Measurements from ENCODE around the gene PTPN14.

DNA sequence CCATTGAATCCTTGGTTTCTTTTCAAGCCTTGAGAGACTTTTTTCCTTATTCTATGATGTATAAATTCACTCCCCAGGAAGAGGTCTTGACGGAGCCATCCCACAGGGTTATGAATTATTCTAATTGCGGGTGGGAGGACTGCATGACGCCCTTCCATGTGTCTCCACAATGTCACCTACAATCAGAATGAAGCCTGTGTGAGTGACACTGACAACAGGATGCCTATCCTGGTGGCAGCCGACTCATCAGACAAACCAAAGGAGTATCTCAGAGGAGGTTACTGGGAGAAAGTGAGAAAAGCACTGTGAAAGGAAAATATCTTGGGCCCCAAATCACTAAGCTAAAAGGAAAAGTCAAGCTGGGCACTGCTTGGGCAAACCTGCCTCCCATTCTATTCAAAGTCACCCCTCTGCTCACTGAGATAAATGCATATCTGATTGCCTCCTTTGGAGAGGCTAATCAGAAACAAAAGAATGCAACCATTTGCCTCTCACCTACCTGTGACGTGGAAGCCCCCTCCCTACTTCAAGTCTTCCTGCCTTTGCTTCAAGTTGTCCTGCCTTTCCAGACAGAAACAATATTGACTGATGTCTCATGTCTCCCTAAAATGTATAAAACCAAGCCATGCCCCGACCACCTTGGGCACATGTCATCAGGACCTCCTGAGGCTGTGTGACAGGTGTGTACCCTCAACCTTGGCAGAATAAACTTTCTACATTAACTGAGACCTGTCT is 172.0 kb downstream of the PTPN14 start:
- TF ChIP-seq ZNF138 (CRISPR knock-in tag; conservative IDR thresholded peaks at IDR 0.05) (no peak), SP1 (CRISPR knock-in tag; conservative IDR thresholded peaks at IDR 0.05) (no peak), NFE2L1 (CRISPR knock-in tag; IDR thresholded peaks at IDR 0.05) (no peak), ELF4 (CRISPR knock-in tag; IDR thresholded peaks at IDR 0.05; ENCODE audit: low read depth) (no peak), TP53 (CRISPR knock-in tag; IDR thresholded peaks at IDR 0.05) (no peak), JUN (CRISPR knock-in tag; IDR thresholded peaks at IDR 0.05) (no peak)
- TF ChIP-seq, protein P1, sequence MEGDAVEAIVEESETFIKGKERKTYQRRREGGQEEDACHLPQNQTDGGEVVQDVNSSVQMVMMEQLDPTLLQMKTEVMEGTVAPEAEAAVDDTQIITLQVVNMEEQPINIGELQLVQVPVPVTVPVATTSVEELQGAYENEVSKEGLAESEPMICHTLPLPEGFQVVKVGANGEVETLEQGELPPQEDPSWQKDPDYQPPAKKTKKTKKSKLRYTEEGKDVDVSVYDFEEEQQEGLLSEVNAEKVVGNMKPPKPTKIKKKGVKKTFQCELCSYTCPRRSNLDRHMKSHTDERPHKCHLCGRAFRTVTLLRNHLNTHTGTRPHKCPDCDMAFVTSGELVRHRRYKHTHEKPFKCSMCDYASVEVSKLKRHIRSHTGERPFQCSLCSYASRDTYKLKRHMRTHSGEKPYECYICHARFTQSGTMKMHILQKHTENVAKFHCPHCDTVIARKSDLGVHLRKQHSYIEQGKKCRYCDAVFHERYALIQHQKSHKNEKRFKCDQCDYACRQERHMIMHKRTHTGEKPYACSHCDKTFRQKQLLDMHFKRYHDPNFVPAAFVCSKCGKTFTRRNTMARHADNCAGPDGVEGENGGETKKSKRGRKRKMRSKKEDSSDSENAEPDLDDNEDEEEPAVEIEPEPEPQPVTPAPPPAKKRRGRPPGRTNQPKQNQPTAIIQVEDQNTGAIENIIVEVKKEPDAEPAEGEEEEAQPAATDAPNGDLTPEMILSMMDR (IDR thresholded peaks at IDR 0.05): no peak
- TF ChIP-seq, protein P2, sequence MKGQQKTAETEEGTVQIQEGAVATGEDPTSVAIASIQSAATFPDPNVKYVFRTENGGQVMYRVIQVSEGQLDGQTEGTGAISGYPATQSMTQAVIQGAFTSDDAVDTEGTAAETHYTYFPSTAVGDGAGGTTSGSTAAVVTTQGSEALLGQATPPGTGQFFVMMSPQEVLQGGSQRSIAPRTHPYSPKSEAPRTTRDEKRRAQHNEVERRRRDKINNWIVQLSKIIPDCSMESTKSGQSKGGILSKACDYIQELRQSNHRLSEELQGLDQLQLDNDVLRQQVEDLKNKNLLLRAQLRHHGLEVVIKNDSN (CRISPR knock-in tag; IDR thresholded peaks at IDR 0.05): no peak
- TF ChIP-seq, protein P3, sequence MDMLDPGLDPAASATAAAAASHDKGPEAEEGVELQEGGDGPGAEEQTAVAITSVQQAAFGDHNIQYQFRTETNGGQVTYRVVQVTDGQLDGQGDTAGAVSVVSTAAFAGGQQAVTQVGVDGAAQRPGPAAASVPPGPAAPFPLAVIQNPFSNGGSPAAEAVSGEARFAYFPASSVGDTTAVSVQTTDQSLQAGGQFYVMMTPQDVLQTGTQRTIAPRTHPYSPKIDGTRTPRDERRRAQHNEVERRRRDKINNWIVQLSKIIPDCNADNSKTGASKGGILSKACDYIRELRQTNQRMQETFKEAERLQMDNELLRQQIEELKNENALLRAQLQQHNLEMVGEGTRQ (CRISPR knock-in tag; IDR thresholded peaks at IDR 0.05): no peak
- TF ChIP-seq, protein P4, sequence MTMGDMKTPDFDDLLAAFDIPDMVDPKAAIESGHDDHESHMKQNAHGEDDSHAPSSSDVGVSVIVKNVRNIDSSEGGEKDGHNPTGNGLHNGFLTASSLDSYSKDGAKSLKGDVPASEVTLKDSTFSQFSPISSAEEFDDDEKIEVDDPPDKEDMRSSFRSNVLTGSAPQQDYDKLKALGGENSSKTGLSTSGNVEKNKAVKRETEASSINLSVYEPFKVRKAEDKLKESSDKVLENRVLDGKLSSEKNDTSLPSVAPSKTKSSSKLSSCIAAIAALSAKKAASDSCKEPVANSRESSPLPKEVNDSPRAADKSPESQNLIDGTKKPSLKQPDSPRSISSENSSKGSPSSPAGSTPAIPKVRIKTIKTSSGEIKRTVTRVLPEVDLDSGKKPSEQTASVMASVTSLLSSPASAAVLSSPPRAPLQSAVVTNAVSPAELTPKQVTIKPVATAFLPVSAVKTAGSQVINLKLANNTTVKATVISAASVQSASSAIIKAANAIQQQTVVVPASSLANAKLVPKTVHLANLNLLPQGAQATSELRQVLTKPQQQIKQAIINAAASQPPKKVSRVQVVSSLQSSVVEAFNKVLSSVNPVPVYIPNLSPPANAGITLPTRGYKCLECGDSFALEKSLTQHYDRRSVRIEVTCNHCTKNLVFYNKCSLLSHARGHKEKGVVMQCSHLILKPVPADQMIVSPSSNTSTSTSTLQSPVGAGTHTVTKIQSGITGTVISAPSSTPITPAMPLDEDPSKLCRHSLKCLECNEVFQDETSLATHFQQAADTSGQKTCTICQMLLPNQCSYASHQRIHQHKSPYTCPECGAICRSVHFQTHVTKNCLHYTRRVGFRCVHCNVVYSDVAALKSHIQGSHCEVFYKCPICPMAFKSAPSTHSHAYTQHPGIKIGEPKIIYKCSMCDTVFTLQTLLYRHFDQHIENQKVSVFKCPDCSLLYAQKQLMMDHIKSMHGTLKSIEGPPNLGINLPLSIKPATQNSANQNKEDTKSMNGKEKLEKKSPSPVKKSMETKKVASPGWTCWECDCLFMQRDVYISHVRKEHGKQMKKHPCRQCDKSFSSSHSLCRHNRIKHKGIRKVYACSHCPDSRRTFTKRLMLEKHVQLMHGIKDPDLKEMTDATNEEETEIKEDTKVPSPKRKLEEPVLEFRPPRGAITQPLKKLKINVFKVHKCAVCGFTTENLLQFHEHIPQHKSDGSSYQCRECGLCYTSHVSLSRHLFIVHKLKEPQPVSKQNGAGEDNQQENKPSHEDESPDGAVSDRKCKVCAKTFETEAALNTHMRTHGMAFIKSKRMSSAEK (CRISPR knock-in tag; IDR thresholded peaks at IDR 0.05; ENCODE audit: borderline replicate concordance): no peak
- TF ChIP-seq, protein P5, sequence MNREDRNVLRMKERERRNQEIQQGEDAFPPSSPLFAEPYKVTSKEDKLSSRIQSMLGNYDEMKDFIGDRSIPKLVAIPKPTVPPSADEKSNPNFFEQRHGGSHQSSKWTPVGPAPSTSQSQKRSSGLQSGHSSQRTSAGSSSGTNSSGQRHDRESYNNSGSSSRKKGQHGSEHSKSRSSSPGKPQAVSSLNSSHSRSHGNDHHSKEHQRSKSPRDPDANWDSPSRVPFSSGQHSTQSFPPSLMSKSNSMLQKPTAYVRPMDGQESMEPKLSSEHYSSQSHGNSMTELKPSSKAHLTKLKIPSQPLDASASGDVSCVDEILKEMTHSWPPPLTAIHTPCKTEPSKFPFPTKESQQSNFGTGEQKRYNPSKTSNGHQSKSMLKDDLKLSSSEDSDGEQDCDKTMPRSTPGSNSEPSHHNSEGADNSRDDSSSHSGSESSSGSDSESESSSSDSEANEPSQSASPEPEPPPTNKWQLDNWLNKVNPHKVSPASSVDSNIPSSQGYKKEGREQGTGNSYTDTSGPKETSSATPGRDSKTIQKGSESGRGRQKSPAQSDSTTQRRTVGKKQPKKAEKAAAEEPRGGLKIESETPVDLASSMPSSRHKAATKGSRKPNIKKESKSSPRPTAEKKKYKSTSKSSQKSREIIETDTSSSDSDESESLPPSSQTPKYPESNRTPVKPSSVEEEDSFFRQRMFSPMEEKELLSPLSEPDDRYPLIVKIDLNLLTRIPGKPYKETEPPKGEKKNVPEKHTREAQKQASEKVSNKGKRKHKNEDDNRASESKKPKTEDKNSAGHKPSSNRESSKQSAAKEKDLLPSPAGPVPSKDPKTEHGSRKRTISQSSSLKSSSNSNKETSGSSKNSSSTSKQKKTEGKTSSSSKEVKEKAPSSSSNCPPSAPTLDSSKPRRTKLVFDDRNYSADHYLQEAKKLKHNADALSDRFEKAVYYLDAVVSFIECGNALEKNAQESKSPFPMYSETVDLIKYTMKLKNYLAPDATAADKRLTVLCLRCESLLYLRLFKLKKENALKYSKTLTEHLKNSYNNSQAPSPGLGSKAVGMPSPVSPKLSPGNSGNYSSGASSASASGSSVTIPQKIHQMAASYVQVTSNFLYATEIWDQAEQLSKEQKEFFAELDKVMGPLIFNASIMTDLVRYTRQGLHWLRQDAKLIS (CRISPR knock-in tag; IDR thresholded peaks at IDR 0.05; ENCODE audit: borderline replicate concordance): no peak
